GM19025 (cell line): ENCODE results near the gene DNAH12.
"Not testable (repeated sequence)": the region's sequence is repeated elsewhere in the genome, so short reads cannot be mapped to it uniquely, and the experiment has no call there.

ENCODE experiments used
- ATAC-seq: cut with Tn5 transposase; IDR thresholded peaks from one replicate; pipeline ENCODE4 v1.9.1; 2021; ENCODE audit warnings: mild to moderate bottlenecking, low read depth, moderate library complexity; ENCODE audit not compliant: unreplicated experiment

Gene DNAH12

GRCh38 chr3:57338272-57339070 lies 205.7 kb downstream of the DNAH12 start:
- not testable (repeated sequence) for ATAC-seq

- no peak for ATAC-seq
Observed at GRCh38 chr3:57335283-57335938, 208.7 kb downstream of the DNAH12 start.

DNA sequence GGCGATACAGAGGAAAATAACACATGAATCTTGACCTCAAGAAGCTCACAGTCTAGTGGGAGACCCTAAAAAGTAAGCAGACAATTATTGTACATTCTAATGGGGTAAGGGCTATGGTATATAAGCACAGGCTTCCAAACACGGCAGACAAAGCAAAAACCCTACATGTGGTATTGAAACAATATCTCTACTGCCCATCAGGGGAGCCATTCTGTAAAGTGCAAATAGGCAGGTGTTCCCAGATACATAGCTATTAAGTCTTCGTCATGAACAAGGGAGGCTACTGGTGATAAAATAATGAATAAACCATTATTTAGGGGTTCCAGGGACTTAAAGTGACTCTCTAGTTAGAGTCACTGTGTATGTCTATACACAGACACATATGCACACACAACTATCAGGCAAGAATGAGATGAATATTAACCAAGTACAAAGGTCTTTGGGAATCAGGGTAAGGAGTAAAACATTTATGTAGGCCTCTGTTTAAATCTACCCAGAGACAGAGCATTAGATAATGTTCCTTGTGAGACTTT lies 213.0 kb downstream of the DNAH12 start:
- no peak for ATAC-seq

DNA sequence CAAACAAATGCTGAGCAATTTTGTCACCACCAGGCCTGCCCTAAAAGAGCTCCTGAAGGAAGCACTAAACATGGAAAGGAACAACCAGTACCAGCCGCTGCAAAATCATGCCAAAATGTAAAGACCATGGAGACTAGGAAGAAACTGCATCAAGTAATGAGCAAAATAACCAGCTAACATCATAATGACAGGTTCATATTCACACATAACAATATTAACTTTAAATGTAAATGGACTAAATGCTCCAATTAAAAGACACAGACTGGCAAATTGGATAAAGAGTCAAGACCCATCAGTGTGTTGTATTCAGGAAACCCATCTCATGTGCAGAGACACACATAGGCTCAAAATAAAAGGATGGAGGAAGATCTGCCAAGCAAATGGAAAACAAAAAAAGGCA lies 217.6 kb downstream of the DNAH12 start:
- not testable (repeated sequence) for ATAC-seq

DNA sequence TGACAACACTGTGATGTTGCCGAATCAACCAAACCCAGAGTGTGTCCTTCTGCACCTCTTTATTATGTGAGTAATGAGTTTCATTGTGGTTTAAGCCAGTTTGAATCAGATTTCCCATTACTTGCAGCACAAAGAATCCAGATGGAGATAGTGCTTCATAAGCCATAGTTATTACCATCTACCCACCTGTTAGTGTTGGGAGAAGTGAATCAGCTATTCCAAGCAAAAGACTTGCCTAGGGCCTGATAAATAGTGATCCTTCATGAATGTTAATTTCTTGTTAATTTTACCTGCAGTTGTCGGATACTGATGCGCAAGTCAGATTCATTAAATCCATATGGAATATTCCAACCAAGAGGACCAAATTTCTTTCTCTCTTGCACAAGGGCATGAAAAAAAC lies 229.9 kb downstream of the DNAH12 start:
- no peak for ATAC-seq

DNA sequence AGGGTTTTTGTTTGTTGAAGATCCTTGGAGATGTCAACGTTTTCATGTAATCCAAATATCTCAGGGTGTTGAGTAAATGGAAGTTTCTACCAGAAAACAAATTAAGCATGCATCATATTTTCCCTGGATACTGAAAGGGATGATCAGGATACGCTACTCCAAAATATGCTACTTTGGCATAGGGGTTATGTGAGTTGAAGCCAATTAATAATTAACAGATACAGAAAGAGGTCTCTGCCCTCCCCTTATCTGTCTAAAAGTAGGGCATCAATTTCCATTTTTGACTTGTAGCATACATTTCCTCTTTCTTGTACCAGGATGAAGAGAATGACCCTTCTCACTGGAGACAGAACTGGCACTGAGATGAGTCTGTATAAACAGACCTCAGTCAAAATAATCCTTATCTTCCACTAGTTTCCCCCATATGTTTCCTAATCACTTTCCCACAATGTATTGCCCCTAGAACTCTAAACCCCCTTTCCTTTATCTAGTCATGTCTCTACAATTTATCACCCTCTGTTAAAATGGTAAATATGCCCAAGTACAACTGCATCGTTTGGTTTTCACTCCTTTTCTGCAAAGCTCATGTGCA lies 234.3 kb downstream of the DNAH12 start:
- no peak for ATAC-seq

DNA sequence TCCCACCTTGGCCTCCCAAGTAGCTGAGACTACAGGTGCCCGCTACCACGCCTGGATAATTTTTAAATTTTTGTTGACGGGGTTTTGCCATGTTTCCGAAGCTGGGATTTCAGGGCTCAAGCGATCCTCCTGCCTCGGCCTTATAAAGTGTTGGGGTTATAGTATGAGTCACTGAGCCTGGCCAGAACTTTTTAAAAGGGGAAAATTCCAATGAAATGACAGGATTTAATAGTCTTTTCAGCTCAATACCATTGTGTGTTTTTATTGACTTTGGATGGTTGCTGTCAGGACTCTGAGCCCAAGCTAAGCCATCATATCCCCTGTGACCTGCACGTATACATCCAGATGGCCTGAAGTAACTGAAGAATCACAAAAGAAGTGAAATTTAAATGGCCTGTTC lies 240.6 kb downstream of the DNAH12 start:
- ATAC-seq = not testable (repeated sequence)

DNA sequence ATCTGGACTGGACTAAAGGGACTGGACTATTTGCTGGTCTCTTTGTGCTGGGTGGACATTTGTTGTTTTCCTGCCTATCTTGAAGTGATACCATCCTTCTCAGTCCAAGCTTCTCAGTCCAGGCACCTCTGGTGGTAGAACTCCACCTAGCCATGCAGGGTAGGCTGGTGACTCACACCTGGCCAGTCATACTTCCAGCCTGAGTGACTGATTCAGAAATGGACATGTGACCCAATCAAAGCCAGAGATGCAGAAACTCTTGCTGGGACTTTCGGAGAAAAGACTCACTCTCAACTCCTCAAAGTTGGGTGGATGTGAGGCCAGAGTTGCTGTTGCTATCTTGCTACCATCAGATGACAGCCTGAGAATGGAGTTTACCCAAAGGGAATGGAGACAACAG lies 246.1 kb downstream of the DNAH12 start:
- ATAC-seq = no peak

DNA sequence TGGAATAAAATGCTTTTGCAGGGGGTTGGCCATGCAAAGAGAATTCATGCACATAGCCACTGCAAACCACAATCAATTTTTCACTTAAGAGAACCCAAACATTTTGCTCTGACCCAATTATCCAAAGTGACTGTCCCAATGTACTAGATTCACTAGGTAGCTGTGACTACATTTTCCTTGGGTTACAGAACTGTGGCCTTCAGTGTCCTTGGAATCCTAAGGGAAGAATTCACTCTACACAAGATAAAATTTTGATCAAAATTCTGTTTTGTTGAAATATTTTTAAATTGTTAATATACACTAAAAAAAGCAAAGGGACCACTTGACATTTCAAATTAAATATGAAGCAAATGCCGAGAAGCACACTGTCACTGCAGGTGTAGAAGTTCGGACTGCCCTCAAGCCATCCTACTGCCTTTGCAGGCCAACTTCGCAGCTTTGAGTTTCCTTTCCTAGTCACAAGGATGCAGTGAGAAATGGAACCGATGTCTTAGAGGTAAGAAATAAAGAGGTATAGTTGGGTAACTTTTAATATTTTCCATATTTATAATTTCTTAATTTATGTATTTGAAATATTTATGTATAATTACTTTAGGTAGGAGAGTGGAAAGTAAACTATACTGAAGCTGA lies 251.1 kb downstream of the DNAH12 start:
- ATAC-seq = no peak

- ATAC-seq = no peak
Observed at GRCh38 chr3:57292159-57292896, 251.8 kb downstream of the DNAH12 start, which contains the start of gene ASB14. Gene ASB14, minus strand, starts transcription at chr3:57292685. Its CDS starts 652 bp downstream, at chr3:57292033.

GRCh38 chr3:57288403-57288802 lies 255.7 kb downstream of the DNAH12 start:
- no peak for ATAC-seq

DNA sequence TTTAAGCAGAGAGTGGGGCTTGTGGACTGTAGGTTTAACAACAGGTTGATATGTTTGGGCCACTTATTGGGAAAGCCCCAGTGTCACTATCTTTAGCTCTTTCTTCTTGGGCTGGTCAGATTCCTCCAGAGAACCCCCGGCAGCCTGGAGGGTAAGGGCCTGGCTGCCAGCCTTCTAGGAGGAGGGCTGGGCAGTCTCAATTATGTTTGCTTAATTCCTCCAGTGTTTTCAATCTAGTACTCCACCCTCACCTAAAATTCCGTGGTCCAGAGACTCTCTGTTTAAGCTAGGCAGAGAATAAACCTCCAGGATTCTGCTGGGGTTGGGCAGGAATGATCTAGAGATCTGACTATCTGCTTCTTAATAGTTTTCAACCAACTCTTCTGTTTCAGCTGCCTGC lies 256.9 kb downstream of the DNAH12 start:
- ATAC-seq = no peak

DNA sequence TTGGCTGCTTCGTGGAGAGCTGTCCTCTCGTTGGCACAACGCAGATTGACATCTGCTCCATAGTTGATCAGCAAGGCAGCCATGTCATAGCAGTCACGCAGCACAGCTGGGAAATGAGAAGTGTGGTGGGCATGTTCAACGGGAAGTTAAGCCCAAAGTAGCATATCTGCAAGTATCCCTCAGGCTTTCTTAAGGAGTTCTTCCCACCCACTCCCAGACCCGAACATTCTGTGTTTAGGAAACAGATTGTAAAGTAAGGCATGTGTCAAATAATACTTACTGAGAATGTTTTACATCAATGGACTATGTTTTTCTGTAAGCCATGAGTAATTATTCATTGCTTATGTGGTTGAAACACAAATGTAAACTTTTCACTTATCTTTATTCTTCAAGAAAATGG lies 260.8 kb downstream of the DNAH12 start:
- no peak for ATAC-seq

DNA sequence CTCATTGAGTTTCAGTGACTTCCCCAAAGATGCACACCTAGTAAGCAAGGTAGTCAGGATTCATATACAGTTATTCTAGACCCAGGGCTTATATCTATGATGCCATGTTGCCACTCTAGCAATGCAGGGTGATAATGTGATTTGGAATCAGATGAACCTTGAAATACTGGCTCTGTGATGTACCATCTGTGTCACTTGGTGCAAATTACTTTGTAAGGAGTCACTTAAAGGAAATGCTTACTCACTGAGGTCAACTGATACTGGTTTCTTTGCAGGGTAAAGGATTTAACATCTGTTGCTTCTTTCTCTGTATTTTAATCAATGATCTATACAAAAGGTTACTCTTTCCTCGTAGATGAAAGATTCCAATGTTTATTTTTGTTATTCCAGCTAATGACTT lies 262.4 kb downstream of the DNAH12 start:
- ATAC-seq = no peak

DNA sequence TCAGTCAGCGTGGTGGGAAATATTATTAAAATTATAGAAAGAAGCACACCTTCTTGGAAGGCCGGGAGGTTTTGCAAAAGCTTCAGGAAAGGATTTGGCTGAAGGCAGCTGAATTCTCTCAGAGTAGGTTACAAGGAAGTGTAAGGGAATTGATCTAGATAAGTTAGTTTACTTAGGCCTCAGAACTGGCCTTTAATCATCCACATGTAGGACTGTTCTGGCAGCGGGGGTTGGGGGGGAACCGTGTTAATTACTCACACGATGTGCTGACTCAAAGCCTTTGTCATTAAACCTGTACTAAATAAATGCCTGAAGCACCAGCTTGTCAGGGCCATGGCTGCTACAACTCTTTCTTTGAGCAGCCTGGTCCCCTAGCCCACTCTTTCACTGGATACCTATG lies 264.5 kb downstream of the DNAH12 start:
- no peak for ATAC-seq

- ATAC-seq = no peak
Observed at GRCh38 chr3:57278237-57278636, 265.9 kb downstream of the DNAH12 start.

- ATAC-seq = no peak
Observed at GRCh38 chr3:57275393-57275792, 268.8 kb downstream of the DNAH12 start.

GRCh38 chr3:57274845-57275244 lies 269.3 kb downstream of the DNAH12 start:
- ATAC-seq = no peak

GRCh38 chr3:57268416-57268815 lies 275.7 kb downstream of the DNAH12 start:
- ATAC-seq = no peak

GRCh38 chr3:57261929-57262328 lies 282.2 kb downstream of the DNAH12 start:
- no peak for ATAC-seq
